Left lung (tissue), 10 donors: ENCODE results near the gene PRPF8. TPM values are rescaled to one million over a fixed set of nuclear protein-coding genes. Genes with fewer than 3 reads are reported as not detected.
A peak's percentile ranks its signal among the peaks of the same experiment; 100 is the strongest.
"Not testable (repeated sequence)": the region's sequence is repeated elsewhere in the genome, so short reads cannot be mapped to it uniquely, and the experiment has no call there.

ENCODE experiments used
- ATAC-seq: fragments of 200-7000 bp; cut with Tn5 transposase; one replicate; pipeline ENCODE4 v1.9.1; 2020; ENCODE audit warnings: moderate library complexity
- DNase-seq, 4 donors: peaks; one replicate each; pipeline ENCODE4 v3.0.0-alpha.2; 2013 to 2020
- H3K27ac ChIP-seq, 2 donors: fragments of 200-600 bp; sonication (generic) in 1 of 2; one replicate each; pipeline versions ENCODE4 v1.5.0 to v1.8.0; 2020 to 2021
- H3K27me3 ChIP-seq, 2 donors: fragments of 200-600 bp; sonication (generic) in 1 of 2; one replicate each; pipeline versions ENCODE4 v1.5.0 to v1.8.0; 2020 to 2021
- H3K36me3 ChIP-seq, 2 donors: fragments of 200-600 bp; sonication (generic) in 1 of 2; one replicate each; pipeline versions ENCODE4 v1.5.0 to v1.8.0; 2020 to 2021
- H3K4me1 ChIP-seq, 2 donors: fragments of 200-600 bp; one replicate each; pipeline ENCODE4 v1.8.0; 2021
- H3K4me3 ChIP-seq, 2 donors: fragments of 200-600 bp; sonication (generic) in 1 of 2; one replicate each; pipeline versions ENCODE4 v1.5.0 to v1.8.0; 2020 to 2021; ENCODE audit warnings: mild to moderate bottlenecking in 1 of 2
- H3K9me3 ChIP-seq, 2 donors: fragments of 200-600 bp; sonication (generic) in 1 of 2; one replicate each; pipeline versions ENCODE4 v1.5.0 to v1.8.0; 2020 to 2021
- CTCF ChIP-seq, 2 donors: fragments of 200-600 bp; sonication (generic) in 1 of 2; IDR thresholded peaks; one replicate each; pipeline versions ENCODE4 v1.5.0 to v1.8.0; 2021; ENCODE audit warnings: antibody characterized with exemption in 2 of 2
- intact Hi-C, 2 donors: fragments of 100-400 bp; cut with DNase I; formaldehyde crosslinking; loops; one replicate each; pipeline versions ENCODE4 v1.11.2 to v1.14.2; 2022
- polyA plus RNA-seq, 6 donors: library from polyadenylated mRNA; unstranded; fragments of 120-200 nt; gene quantifications; one replicate each; pipeline ENCODE4 v1.2.1, GENCODE V29; 2013; ENCODE audit not compliant: insufficient read length in 6 of 6
- total RNA-seq, 2 donors: library from RNA; stranded (reverse); fragmentation: NEBNext Ultra II Directional; extraction: Animal tissue kit (Norgen Biotek cat#: 25700); gene quantifications; one replicate each; pipeline ENCODE4 v1.2.1, GENCODE V29; 2021
- donor health status: DM: no; HTN: yes; CAD: no.
- donor health status: DM: no; HTN: no; CAD: no.

The PRPF8 gene
- total and polyA plus RNA-seq, 8 donors, result 230 to 364 (median 329) TPM

GRCh38 chr17:1690544-1691221 lies 6.0 kb upstream of the PRPF8 start:
- H3K36me3 ChIP-seq, result no peaks in the 10 kb centered on the region
- TF ChIP-seq CTCF (IDR thresholded peaks at IDR 0.05), result no peak
- no peak overlapping the region for H3K27ac ChIP-seq
- no peak overlapping the region for H3K4me3 ChIP-seq
- H3K9me3 ChIP-seq, result no peaks in the 10 kb centered on the region
- intact Hi-C loops, result no loop called here
- no peaks in the 10 kb centered on the region for H3K4me1 ChIP-seq
- no peak for ATAC-seq
- H3K27me3 ChIP-seq, result no peaks in the 10 kb centered on the region
- DNase-seq, result no peak

DNA sequence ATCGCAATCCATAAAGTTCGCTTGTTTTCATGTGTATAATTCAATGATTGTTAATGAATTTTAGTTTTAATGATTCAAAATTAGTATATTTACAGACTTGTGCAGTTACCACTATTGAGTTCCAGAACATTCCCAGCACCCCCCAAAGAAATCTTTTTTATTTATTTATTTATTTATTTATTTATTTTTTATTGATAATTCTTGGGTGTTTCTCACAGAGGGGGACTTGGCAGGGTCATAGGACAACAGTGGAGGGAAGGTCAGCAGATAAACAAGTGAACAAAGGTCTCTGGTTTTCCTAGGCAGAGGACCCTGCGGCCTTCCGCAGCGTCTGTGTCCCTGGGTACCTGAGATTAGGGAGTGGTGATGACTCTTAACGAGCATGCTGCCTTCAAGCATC lies 3.7 kb upstream of the PRPF8 start:
- H3K27me3 ChIP-seq, DNase-seq, H3K4me3 ChIP-seq, ATAC-seq, H3K36me3 ChIP-seq, intact Hi-C loops, H3K27ac ChIP-seq, H3K9me3 ChIP-seq: not testable (repeated sequence)
- peaks cover 5 to 15% of the 10 kb centered on the region in 2 donors for H3K4me1 ChIP-seq

GRCh38 chr17:1686086-1686485 lies 1.4 kb upstream of the PRPF8 start:
- H3K4me3 ChIP-seq, result no peak overlapping the region
- no peak for TF ChIP-seq CTCF (IDR thresholded peaks at IDR 0.05)
- intact Hi-C loops, result no loop called here
- no peaks in the 10 kb centered on the region for H3K9me3 ChIP-seq
- ATAC-seq, result no peak
- H3K27ac ChIP-seq, result no peak overlapping the region
- no peak for DNase-seq
- H3K36me3 ChIP-seq, result peaks cover 0 to 24% of the 10 kb centered on the region in 2 donors
- H3K27me3 ChIP-seq, result no peaks in the 10 kb centered on the region
- H3K4me1 ChIP-seq, result peaks cover 5 to 24% of the 10 kb centered on the region in 2 donors

GRCh38 chr17:1683459-1683858 lies 1.2 kb downstream of the PRPF8 start:
- ATAC-seq (no peak), DNase-seq (no peak)
- Histone ChIP-seq H3K27ac (peak overlapping the region; percentile 90), H3K4me3 (peak overlapping the region; percentile 96 to 99), H3K36me3 (peaks cover 0 to 50% of the 10 kb centered on the region in 2 donors), H3K27me3 (no peaks in the 10 kb centered on the region), H3K9me3 (no peaks in the 10 kb centered on the region), H3K4me1 (peaks cover 5 to 24% of the 10 kb centered on the region in 2 donors)
- intact Hi-C loops, result no loop called here
- no peak for TF ChIP-seq CTCF (IDR thresholded peaks at IDR 0.05)

GRCh38 chr17:1676401-1676800 lies 8.3 kb downstream of the PRPF8 start:
- H3K4me1 ChIP-seq, result no peaks in the 10 kb centered on the region
- H3K4me3 ChIP-seq, result no peak overlapping the region
- peaks cover 0 to 100% of the 10 kb centered on the region in 2 donors for H3K36me3 ChIP-seq
- TF ChIP-seq CTCF (IDR thresholded peaks at IDR 0.05), result no peak
- H3K27ac ChIP-seq, result no peak overlapping the region
- DNase-seq (peak in 1 of 4 donors; percentile 57), ATAC-seq (no peak)
- intact Hi-C loops, result loop anchor here in 1 of 2 donors (10.0 kb wide), 1 partner anchor 188 kb away; no protein-coding TSS in a partner anchor
- H3K27me3 ChIP-seq, result no peaks in the 10 kb centered on the region
- H3K9me3 ChIP-seq, result no peaks in the 10 kb centered on the region
